ENCODE data around the gene ZNF414.

DNA sequence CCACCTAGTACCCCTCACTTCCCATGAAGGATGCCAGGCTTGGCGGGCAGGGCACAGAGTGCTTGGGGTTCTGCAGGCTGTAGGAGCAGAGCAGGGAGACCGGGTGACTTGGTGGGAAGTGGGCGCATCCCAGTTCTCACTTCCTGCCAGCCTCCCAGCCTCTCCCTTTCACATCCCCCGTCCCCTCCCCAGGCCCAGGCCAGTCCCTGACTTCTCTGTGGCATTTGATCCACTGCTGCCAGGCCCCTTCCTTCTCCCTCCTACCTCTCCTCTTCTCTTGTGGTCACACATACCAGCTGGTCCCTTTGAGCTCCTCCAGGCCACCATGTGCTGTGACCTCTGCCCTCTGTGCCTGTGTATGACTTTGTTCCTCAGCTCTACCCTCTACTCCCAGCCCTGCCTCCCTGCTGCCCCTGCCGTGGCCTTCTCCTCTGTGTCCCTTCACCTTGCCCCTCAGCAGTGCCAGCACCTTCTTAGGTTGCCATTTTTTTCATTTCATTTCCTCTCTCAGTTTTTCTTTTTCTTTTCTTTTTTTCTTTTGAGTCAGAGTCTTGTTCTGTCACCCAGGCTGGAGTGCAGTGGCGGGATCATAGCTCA lies 43.8 kb upstream of the ZNF414 start:
- TF ChIP-seq, protein P1, sequence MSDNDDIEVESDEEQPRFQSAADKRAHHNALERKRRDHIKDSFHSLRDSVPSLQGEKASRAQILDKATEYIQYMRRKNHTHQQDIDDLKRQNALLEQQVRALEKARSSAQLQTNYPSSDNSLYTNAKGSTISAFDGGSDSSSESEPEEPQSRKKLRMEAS (IDR thresholded peaks at IDR 0.05), result no peak
- TF ChIP-seq RAD21 (conservative IDR thresholded peaks at IDR 0.05 in 1 of 2, IDR thresholded peaks at IDR 0.05 in 1 of 2) (no peak), JUN (IDR thresholded peaks at IDR 0.05) (no peak), MYC (IDR thresholded peaks at IDR 0.05; ENCODE audit: borderline replicate concordance, low read length) (no peak), EHF (CRISPR knock-in tag; IDR thresholded peaks at IDR 0.05) (no peak), POLR2A (IDR thresholded peaks at IDR 0.05; ENCODE audit: low read length) (no peak)
- TF ChIP-seq, protein P2, sequence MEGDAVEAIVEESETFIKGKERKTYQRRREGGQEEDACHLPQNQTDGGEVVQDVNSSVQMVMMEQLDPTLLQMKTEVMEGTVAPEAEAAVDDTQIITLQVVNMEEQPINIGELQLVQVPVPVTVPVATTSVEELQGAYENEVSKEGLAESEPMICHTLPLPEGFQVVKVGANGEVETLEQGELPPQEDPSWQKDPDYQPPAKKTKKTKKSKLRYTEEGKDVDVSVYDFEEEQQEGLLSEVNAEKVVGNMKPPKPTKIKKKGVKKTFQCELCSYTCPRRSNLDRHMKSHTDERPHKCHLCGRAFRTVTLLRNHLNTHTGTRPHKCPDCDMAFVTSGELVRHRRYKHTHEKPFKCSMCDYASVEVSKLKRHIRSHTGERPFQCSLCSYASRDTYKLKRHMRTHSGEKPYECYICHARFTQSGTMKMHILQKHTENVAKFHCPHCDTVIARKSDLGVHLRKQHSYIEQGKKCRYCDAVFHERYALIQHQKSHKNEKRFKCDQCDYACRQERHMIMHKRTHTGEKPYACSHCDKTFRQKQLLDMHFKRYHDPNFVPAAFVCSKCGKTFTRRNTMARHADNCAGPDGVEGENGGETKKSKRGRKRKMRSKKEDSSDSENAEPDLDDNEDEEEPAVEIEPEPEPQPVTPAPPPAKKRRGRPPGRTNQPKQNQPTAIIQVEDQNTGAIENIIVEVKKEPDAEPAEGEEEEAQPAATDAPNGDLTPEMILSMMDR (IDR thresholded peaks at IDR 0.05), result no peak
- TF ChIP-seq, protein P3, sequence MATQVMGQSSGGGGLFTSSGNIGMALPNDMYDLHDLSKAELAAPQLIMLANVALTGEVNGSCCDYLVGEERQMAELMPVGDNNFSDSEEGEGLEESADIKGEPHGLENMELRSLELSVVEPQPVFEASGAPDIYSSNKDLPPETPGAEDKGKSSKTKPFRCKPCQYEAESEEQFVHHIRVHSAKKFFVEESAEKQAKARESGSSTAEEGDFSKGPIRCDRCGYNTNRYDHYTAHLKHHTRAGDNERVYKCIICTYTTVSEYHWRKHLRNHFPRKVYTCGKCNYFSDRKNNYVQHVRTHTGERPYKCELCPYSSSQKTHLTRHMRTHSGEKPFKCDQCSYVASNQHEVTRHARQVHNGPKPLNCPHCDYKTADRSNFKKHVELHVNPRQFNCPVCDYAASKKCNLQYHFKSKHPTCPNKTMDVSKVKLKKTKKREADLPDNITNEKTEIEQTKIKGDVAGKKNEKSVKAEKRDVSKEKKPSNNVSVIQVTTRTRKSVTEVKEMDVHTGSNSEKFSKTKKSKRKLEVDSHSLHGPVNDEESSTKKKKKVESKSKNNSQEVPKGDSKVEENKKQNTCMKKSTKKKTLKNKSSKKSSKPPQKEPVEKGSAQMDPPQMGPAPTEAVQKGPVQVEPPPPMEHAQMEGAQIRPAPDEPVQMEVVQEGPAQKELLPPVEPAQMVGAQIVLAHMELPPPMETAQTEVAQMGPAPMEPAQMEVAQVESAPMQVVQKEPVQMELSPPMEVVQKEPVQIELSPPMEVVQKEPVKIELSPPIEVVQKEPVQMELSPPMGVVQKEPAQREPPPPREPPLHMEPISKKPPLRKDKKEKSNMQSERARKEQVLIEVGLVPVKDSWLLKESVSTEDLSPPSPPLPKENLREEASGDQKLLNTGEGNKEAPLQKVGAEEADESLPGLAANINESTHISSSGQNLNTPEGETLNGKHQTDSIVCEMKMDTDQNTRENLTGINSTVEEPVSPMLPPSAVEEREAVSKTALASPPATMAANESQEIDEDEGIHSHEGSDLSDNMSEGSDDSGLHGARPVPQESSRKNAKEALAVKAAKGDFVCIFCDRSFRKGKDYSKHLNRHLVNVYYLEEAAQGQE (IDR thresholded peaks at IDR 0.05), result no peak

All from A549 (cell line).